Erythroblast (primary cell): ENCODE results near the gene YPEL3.
"Not testable (repeated sequence)": the region's sequence is repeated elsewhere in the genome, so short reads cannot be mapped to it uniquely, and the experiment has no call there.

Source experiments
- GATA1 ChIP-seq: IDR thresholded peaks from 2 replicates; pipeline ENCODE4 v1.6.1; 2011; ENCODE audit warnings: low read depth, mild to moderate bottlenecking, control low read depth, low read length, moderate library complexity
- POLR2A ChIP-seq: IDR thresholded peaks from 2 replicates; pipeline ENCODE4 v1.6.1; 2011; ENCODE audit warnings: mild to moderate bottlenecking, low read length

GRCh38 chr16:30125690-30126089 lies 29.7 kb upstream of the YPEL3 start:
- not testable (repeated sequence) for TF ChIP-seq POLR2A, GATA1
